ENCODE data around the gene SIRT7.

The SIRT7 gene

GRCh38 chr17:81904600-81905423, 13.2 kb downstream of the SIRT7 start:
- no peak for FAIRE-seq

- FAIRE-seq = no peak
These were observed 13.9 kb downstream of the SIRT7 start for GRCh38 chr17:81903896-81904599.

GRCh38 chr17:81903415-81903831, 14.6 kb downstream of the SIRT7 start:
- FAIRE-seq = no peak

- FAIRE-seq = no peak
These were observed 15.1 kb downstream of the SIRT7 start for GRCh38 chr17:81902653-81903414.

GRCh38 chr17:81902023-81902652, 15.8 kb downstream of the SIRT7 start, which contains the start of gene NPB:
TSS of gene NPB (plus strand) at chr17:81902238. CDS start at chr17:81902278, 40 bp downstream.
- no peak for FAIRE-seq

- no peak for FAIRE-seq
These were observed 16.6 kb downstream of the SIRT7 start for GRCh38 chr17:81901167-81902022.

- FAIRE-seq = no peak
These were observed 17.7 kb downstream of the SIRT7 start for GRCh38 chr17:81900181-81900820.

- FAIRE-seq = no peak
These were observed 18.3 kb downstream of the SIRT7 start for GRCh38 chr17:81899514-81900166.

GRCh38 chr17:81898885-81899284, 19.1 kb downstream of the SIRT7 start:
- no peak for FAIRE-seq

GRCh38 chr17:81898029-81898866, 19.7 kb downstream of the SIRT7 start:
- FAIRE-seq = no peak

GRCh38 chr17:81895400-81895799, 22.6 kb downstream of the SIRT7 start:
- no peak for FAIRE-seq

GRCh38 chr17:81891303-81891552, 26.7 kb downstream of the SIRT7 start:
- no peak for FAIRE-seq

GRCh38 chr17:81890447-81891302, 27.3 kb downstream of the SIRT7 start:
- FAIRE-seq = no peak

GRCh38 chr17:81889602-81890001, 28.4 kb downstream of the SIRT7 start:
- FAIRE-seq = no peak

GRCh38 chr17:81888988-81889595, 28.9 kb downstream of the SIRT7 start:
- no peak for FAIRE-seq

- no peak for FAIRE-seq
These were observed 29.6 kb downstream of the SIRT7 start for GRCh38 chr17:81888105-81888987.

- FAIRE-seq = no peak
These were observed 32.0 kb downstream of the SIRT7 start for GRCh38 chr17:81885869-81886548.
